IMR-90 (cell line): ENCODE data around the gene LYRM2. TPM values are rescaled to one million over a fixed set of nuclear protein-coding genes. Genes with fewer than 3 reads are reported as not detected.

Experiments used
- ATAC-seq: fragments of 200-7000 bp; cut with Tn5 transposase; 2 replicates; pipeline ENCODE4 v1.9.1; 2020; ENCODE audit warnings: low read depth, mild to moderate bottlenecking, moderate library complexity
- BruUV-seq: library from RNA; stranded (reverse); fragments of 400-500 nt; replicated peaks from 2 replicates; lab custom pipeline; 2021; lab: Mats Ljungman, UMichigan
- CTCF ChIA-PET: fragments of 300-600 bp; formaldehyde crosslinking; extraction: SDS; loops from one replicate; lab custom pipeline; 2021; ENCODE audit warnings: antibody characterized with exemption; lab: Yijun Ruan, JAX
- POLR2A ChIA-PET: fragments of 300-600 bp; sonication (Branson Sonifier 250); formaldehyde crosslinking; loops from one replicate; lab custom pipeline; 2022; ENCODE audit warnings: antibody characterized with exemption; ENCODE audit not compliant: unreplicated experiment; lab: Charles Lee
- DNase-seq: peaks from one replicate; pipeline ENCODE4 v3.0.0; 2013
- H2AFZ ChIP-seq: replicated peaks from 2 replicates; pipeline ENCODE3; 2013; ENCODE audit warnings: low read length, mild to moderate bottlenecking; ENCODE audit not compliant: poor library complexity
- H2AK5ac ChIP-seq: 2 replicates; pipeline ENCODE4 v1.6.1; 2013; ENCODE audit warnings: low read depth, low read length, inconsistent platforms
- H2AK9ac ChIP-seq: replicated peaks from 2 replicates; pipeline ENCODE3; 2013; ENCODE audit warnings: mild to moderate bottlenecking, low read depth, low read length, moderate library complexity; ENCODE audit not compliant: poor library complexity
- H2BK120ac ChIP-seq: 2 replicates; pipeline ENCODE4 v1.6.1; 2013; ENCODE audit warnings: low read depth, low read length, inconsistent platforms
- H2BK15ac ChIP-seq: 3 replicates; pipeline ENCODE4 v1.6.1; 2013; ENCODE audit warnings: low read depth, low read length, inconsistent platforms
- H2BK20ac ChIP-seq: 2 replicates; pipeline ENCODE4 v1.6.1; 2013; ENCODE audit warnings: low read depth, mild to moderate bottlenecking, inconsistent platforms, low read length, moderate library complexity
- H2BK5ac ChIP-seq: 2 replicates; pipeline ENCODE4 v1.6.1; 2013; ENCODE audit warnings: mild to moderate bottlenecking, low read depth, low read length, inconsistent platforms; ENCODE audit not compliant: poor library complexity, severe bottlenecking
- H3K14ac ChIP-seq: replicated peaks from 2 replicates; pipeline ENCODE4 v1.6.1; 2013; ENCODE audit warnings: low read depth, low read length, inconsistent platforms
- H3K18ac ChIP-seq: 2 replicates; pipeline ENCODE4 v1.6.1; 2013; ENCODE audit warnings: low read depth, low read length, control low read depth
- H3K23ac ChIP-seq: 2 replicates; pipeline ENCODE4 v1.6.1; 2013; ENCODE audit warnings: low read depth, low read length, inconsistent platforms
- H3K27ac ChIP-seq: 2 replicates; pipeline ENCODE4 v1.5.1; 2013; ENCODE audit warnings: mild to moderate bottlenecking, control low read depth, low read length; ENCODE audit not compliant: insufficient read depth
- H3K27me3 ChIP-seq: 2 replicates; pipeline ENCODE4 v1.6.1; 2013; ENCODE audit warnings: low read length; ENCODE audit not compliant: control insufficient read depth, insufficient read depth
- H3K36me3 ChIP-seq: 2 replicates; pipeline ENCODE4 v1.6.1; 2013; ENCODE audit warnings: low read length, mixed read lengths; ENCODE audit not compliant: control insufficient read depth, insufficient read depth
- H3K4ac ChIP-seq: 2 replicates; pipeline ENCODE4 v1.6.1; 2013; ENCODE audit warnings: low read depth, low read length, inconsistent platforms
- H3K4me1 ChIP-seq: 2 replicates; pipeline ENCODE4 v1.6.1; 2013; ENCODE audit warnings: low read length, mixed read lengths; ENCODE audit not compliant: control insufficient read depth, insufficient read depth
- H3K4me2 ChIP-seq: 2 replicates; pipeline ENCODE4 v1.6.1; 2013; ENCODE audit warnings: low read depth, mild to moderate bottlenecking, control low read depth, low read length, moderate library complexity
- H3K4me3 ChIP-seq: 2 replicates; pipeline ENCODE4 v1.5.1; 2013; ENCODE audit warnings: low read depth, mild to moderate bottlenecking, control low read depth, low read length, moderate library complexity; ENCODE audit not compliant: insufficient read depth
- H3K56ac ChIP-seq: 2 replicates; pipeline ENCODE4 v1.6.1; 2013; ENCODE audit warnings: low read length, inconsistent platforms; ENCODE audit not compliant: insufficient read depth; ENCODE audit errors: extremely low read depth
- H3K79me1 ChIP-seq, 2 experiments: 2 replicates each; pipeline ENCODE4 v1.6.1; 2013; ENCODE audit warnings: low read length in 2 of 2, inconsistent platforms in 1 of 2, low read depth in 1 of 2
- H3K9ac ChIP-seq: 2 replicates; pipeline ENCODE4 v1.6.1; 2013; ENCODE audit warnings: low read depth, low read length, control low read depth
- H3K9me1 ChIP-seq: 2 replicates; pipeline ENCODE4 v1.6.1; 2013; ENCODE audit warnings: low read length, inconsistent platforms; ENCODE audit not compliant: insufficient read depth
- H3K9me3 ChIP-seq: 2 replicates; pipeline ENCODE4 v1.6.1; 2013; ENCODE audit warnings: low read length; ENCODE audit not compliant: control insufficient read depth, insufficient read depth
- H4K20me1 ChIP-seq: 2 replicates; pipeline ENCODE4 v1.6.1; 2013; ENCODE audit warnings: low read length, inconsistent platforms; ENCODE audit not compliant: insufficient read depth
- H4K5ac ChIP-seq: 2 replicates; pipeline ENCODE4 v1.6.1; 2013; ENCODE audit warnings: mild to moderate bottlenecking, low read depth, low read length, control low read depth
- H4K8ac ChIP-seq, 2 experiments: 2 replicates each; pipeline ENCODE4 v1.6.1; 2013; ENCODE audit warnings: low read depth in 2 of 2, low read length in 2 of 2, control low read depth in 1 of 2, inconsistent platforms in 1 of 2
- H4K91ac ChIP-seq: 2 replicates; pipeline ENCODE4 v1.6.1; 2013; ENCODE audit warnings: low read depth, low read length, inconsistent platforms; ENCODE audit not compliant: insufficient read depth
- CHD1 ChIP-seq: IDR thresholded peaks from 2 replicates; pipeline ENCODE4 v1.6.1; 2012; ENCODE audit warnings: low read depth, low read length, improper control_type of control experiment
- CTCF ChIP-seq: conservative IDR thresholded peaks from 2 replicates; pipeline ENCODE4 v1.5.1; 2012; ENCODE audit warnings: mild to moderate bottlenecking, low read depth, low read length, improper control_type of control experiment
- MAFK ChIP-seq: IDR thresholded peaks from 2 replicates; pipeline ENCODE4 v1.6.1; 2012; ENCODE audit warnings: low read depth, low read length, improper control_type of control experiment
- RAD21 ChIP-seq: IDR thresholded peaks from 2 replicates; pipeline ENCODE4 v1.6.1; 2012; ENCODE audit warnings: low read length, improper control_type of control experiment
- RCOR1 ChIP-seq: IDR thresholded peaks from 2 replicates; pipeline ENCODE4 v1.6.1; 2012; ENCODE audit warnings: mild to moderate bottlenecking, low read length, improper control_type of control experiment; ENCODE audit not compliant: insufficient replicate concordance
- RFX5 ChIP-seq: IDR thresholded peaks from 2 replicates; pipeline ENCODE4 v1.8.0; 2012; ENCODE audit warnings: low read depth, mild to moderate bottlenecking, low read length, moderate library complexity
- WGBS, 2 experiments: methylation state at CpG; one replicate each; pipeline versions ENCODE4 v1.1.5 to v1.1.7; 2013; ENCODE audit warnings: missing lambda C conversion rate in 2 of 2; ENCODE audit not compliant: insufficient read length in 1 of 2; ENCODE audit errors: extremely low coverage in 2 of 2; 5-methylcytosine and 5-hydroxymethylcytosine counted together
- dilution Hi-C: fragments of 300-500 bp; cut with HindIII; formaldehyde crosslinking; loops from one replicate; pipeline ENCODE4 v1.14.3; 2018; ENCODE audit warnings: low sequenced_read_pairs; ENCODE audit not compliant: unreplicated experiment
- in situ Hi-C: fragments of 300-500 bp; cut with MboI; formaldehyde crosslinking; loops from 3 replicates; pipeline ENCODE4 v1.14.3; 2019; ENCODE audit warnings: low sequenced_read_pairs, inconsistent platforms, mixed read lengths
- intact Hi-C: fragments of 100-400 bp; cut with micrococcal nuclease; formaldehyde crosslinking; loops from 2 replicates; pipeline ENCODE4 v1.10.0; 2022
- polyA plus RNA-seq, 3 experiments: library from polyadenylated mRNA; depleted of rRNA; stranded (reverse); fragments of >200 nt; gene quantifications; 2 replicates each; pipeline ENCODE4 v1.2.3, GENCODE V29; 2012; ENCODE audit warnings: low replicate concordance in 1 of 3
- total RNA-seq: library from RNA; depleted of rRNA; stranded (reverse); fragments of >200 nt; gene quantifications from 2 replicates; pipeline ENCODE4 v1.2.3, GENCODE V29; 2012
- TF ChIP-seq, protein P1 (sequence below): fragments of 150-350 bp; IDR thresholded peaks from 2 replicates; pipeline ENCODE4 v1.6.1; 2016; ENCODE audit warnings: low read depth, mild to moderate bottlenecking, low read length, moderate library complexity, borderline replicate concordance
- TF ChIP-seq, protein P2 (sequence below): fragments of 150-350 bp; IDR thresholded peaks from 2 replicates; pipeline ENCODE4 v1.6.1; 2017; ENCODE audit warnings: mild to moderate bottlenecking, antibody characterized with exemption, low read length, low read depth

The LYRM2 gene
- total and polyA plus RNA-seq, 2 of the 4 experiments (the other 2 are of a cell fraction): 14.0 to 24.0 TPM

DNA sequence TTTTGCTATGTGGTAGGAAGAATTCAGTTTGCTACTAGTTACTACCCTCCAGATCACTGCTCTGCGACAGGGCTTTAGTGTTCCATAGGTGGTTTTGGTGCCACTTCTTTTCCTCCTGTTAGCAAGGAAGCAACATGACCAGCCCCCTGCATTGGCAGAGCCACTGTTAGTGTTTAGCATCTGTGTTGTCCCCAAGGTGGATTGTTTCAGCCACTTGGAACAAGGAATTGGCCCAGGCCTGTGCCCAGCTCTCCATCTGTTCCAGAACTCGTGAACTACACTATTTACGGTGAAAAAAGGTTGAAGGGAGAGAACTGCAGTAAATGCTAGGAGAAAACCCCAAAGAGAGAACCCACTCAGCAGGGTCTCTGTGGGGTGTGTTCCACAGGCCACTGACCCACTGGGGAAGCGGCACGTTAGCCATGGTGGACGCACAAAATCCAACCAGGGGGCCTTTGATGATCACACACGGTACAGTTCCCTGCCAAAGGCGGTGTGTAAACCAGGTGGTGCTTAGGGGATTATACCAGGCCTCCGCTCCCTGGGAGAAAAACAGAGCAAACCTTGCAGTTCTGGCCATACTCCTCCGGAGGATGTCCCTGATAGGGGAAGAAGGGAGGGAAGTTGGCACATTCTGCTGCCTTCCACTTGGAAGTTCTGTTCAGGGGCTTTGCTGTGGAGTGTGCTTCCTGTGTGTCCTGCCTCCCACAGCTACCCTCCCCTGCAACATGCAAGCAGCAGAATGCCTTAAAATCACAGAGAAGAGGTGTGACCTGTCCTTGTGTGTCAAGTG, 72.3 kb downstream of the LYRM2 start:
- Histone ChIP-seq H4K5ac (no peak overlapping the region), H3K9me3 (no peaks in the 10 kb centered on the region), H4K20me1 (no peaks in the 10 kb centered on the region), H3K18ac (no peak overlapping the region), H2BK20ac (no peak overlapping the region), H3K79me1 (no peaks in the 10 kb centered on the region), H3K4ac (no peak overlapping the region), H3K23ac (no peak overlapping the region), H3K9me1 (no peaks in the 10 kb centered on the region), H3K9ac (no peak overlapping the region), H3K27ac (no peak overlapping the region), H2AK9ac (no peak overlapping the region), H2BK15ac (no peak overlapping the region), H2BK5ac (no peak overlapping the region), H3K4me1 (no peaks in the 10 kb centered on the region), H2AFZ (no peak overlapping the region), H2AK5ac (no peak overlapping the region), H2BK120ac (no peak overlapping the region), H3K36me3 (no peaks in the 10 kb centered on the region), H4K8ac (no peak overlapping the region), H3K27me3 (peaks cover 9% of the 10 kb centered on the region), H3K14ac (no peak overlapping the region), H3K4me2 (no peak overlapping the region), H3K4me3 (no peak overlapping the region), H3K56ac (no peak overlapping the region), H4K91ac (no peak overlapping the region)
- ATAC-seq: no peak
- in situ Hi-C loops (no loop called here), intact Hi-C loops (no loop called here), dilution Hi-C loops (no loop called here)
- TF ChIP-seq CTCF (no peak), RCOR1 (no peak), MAFK (no peak), CHD1 (no peak), RFX5 (no peak), RAD21 (no peak)
- TF ChIP-seq, protein P1, sequence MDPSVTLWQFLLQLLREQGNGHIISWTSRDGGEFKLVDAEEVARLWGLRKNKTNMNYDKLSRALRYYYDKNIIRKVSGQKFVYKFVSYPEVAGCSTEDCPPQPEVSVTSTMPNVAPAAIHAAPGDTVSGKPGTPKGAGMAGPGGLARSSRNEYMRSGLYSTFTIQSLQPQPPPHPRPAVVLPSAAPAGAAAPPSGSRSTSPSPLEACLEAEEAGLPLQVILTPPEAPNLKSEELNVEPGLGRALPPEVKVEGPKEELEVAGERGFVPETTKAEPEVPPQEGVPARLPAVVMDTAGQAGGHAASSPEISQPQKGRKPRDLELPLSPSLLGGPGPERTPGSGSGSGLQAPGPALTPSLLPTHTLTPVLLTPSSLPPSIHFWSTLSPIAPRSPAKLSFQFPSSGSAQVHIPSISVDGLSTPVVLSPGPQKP: no peak
- TF ChIP-seq, protein P2, sequence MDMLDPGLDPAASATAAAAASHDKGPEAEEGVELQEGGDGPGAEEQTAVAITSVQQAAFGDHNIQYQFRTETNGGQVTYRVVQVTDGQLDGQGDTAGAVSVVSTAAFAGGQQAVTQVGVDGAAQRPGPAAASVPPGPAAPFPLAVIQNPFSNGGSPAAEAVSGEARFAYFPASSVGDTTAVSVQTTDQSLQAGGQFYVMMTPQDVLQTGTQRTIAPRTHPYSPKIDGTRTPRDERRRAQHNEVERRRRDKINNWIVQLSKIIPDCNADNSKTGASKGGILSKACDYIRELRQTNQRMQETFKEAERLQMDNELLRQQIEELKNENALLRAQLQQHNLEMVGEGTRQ: no peak
- WGBS, 2 experiments: no CpG with 5 or more reads among the region's 10 CpGs
- ChIA-PET POLR2A (no interaction called here), CTCF (no interaction called here)
- DNase-seq: no peak
- no TSS peak for BruUV-seq
